Measurements from ENCODE around the gene KRT77. TPM values are rescaled to one million over a fixed set of nuclear protein-coding genes. Genes with fewer than 3 reads are reported as not detected.

KRT77 gene
- total RNA-seq, 2 experiments from 2014 or later = not detected

Other genes with a start within 250 kb of the KRT77 start
- gene KRT6C, start 229.7 kb downstream of the KRT77 start, total RNA-seq = not detected
- gene KRT6A, start 210.3 kb downstream of the KRT77 start, total RNA-seq = not detected
- gene KRT5, start 183.1 kb downstream of the KRT77 start, total RNA-seq = not detected
- gene KRT71, start 150.4 kb downstream of the KRT77 start, total RNA-seq = not detected
- gene KRT74, start 129.7 kb downstream of the KRT77 start, total RNA-seq = not detected
- gene KRT72, start 102.1 kb downstream of the KRT77 start, total RNA-seq = not detected
- gene KRT73, start 85.0 kb downstream of the KRT77 start, total RNA-seq = not detected
- not detected for gene KRT2, start 51.3 kb downstream of the KRT77 start, total RNA-seq
- not detected for gene KRT1, start 23.1 kb downstream of the KRT77 start, total RNA-seq
- not detected for gene KRT76, start 73.8 kb upstream of the KRT77 start, total RNA-seq
- not detected for gene KRT3, start 92.6 kb upstream of the KRT77 start, total RNA-seq
- not detected for gene KRT4, start 110.6 kb upstream of the KRT77 start, total RNA-seq
- gene KRT79, start 130.8 kb upstream of the KRT77 start, total RNA-seq = under 1 TPM; 0.23 to 0.44 TPM
- gene KRT78, start 145.5 kb upstream of the KRT77 start, total RNA-seq = not detected
- gene KRT8, start 201.6 kb upstream of the KRT77 start, total RNA-seq = not detected
- 1 to 10 TPM; 4.5 to 4.9 TPM for gene KRT18, start 245.6 kb upstream of the KRT77 start, total RNA-seq